ENCODE data around the gene SLIT3. TPM values are rescaled to one million over a fixed set of nuclear protein-coding genes. Genes with fewer than 3 reads are reported as not detected.

The SLIT3 gene
- total and polyA plus RNA-seq, 4 donors: 4.6 to 48.5 (median 19.8) TPM

GRCh38 chr5:168836603-168837231 lies 464.2 kb downstream of the SLIT3 start:
- ATAC-seq (ENCODE audit: insufficient read depth, low FRiP score) (no peak), DNase-seq (no peak)
- Histone ChIP-seq H3K4me3 (no peak overlapping the region), H3K9ac (ENCODE audit: insufficient read depth in 1 of 2, low read length in 2 of 2) (no peak overlapping the region), H3K9me3 (ENCODE audit: control insufficient read depth in 4 of 4, insufficient read depth in 3 of 4, low read length in 3 of 4) (no peaks in the 10 kb centered on the region), H3K27me3 (ENCODE audit: control insufficient read depth in 3 of 3, insufficient read depth in 3 of 3, low read length in 2 of 3) (peaks cover 0 to 45% (median 8%) of the 10 kb centered on the region in 3 donors), H3K4me1 (ENCODE audit: control insufficient read depth in 5 of 5, insufficient read depth in 5 of 5, low read length in 5 of 5) (no peaks in the 10 kb centered on the region), H3K36me3 (ENCODE audit: control insufficient read depth in 4 of 4, insufficient read depth in 4 of 4, low read length in 4 of 4) (no peaks in the 10 kb centered on the region), H3K27ac (ENCODE audit: low read depth in 1 of 2, low read length in 1 of 2) (no peak overlapping the region)
- WGBS, 2 donors: 63 to 75% methylated on average over 7 of the region's 7 CpGs
- no peak for TF ChIP-seq CTCF (IDR thresholded peaks at IDR 0.05; ENCODE audit: control extremely low read depth, extremely low read depth)

- H3K27me3 ChIP-seq (ENCODE audit: control insufficient read depth in 3 of 3, insufficient read depth in 3 of 3, low read length in 2 of 3): peaks cover 0 to 57% (median 3%) of the 10 kb centered on the region in 3 donors
- WGBS, 2 donors: 55 to 76% methylated on average over 4 of the region's 4 CpGs
- no peaks in the 10 kb centered on the region for H3K36me3 ChIP-seq (ENCODE audit: control insufficient read depth in 4 of 4, insufficient read depth in 4 of 4, low read length in 4 of 4)
- no peak for TF ChIP-seq CTCF (IDR thresholded peaks at IDR 0.05; ENCODE audit: control extremely low read depth, extremely low read depth)
- H3K4me3 ChIP-seq: no peak overlapping the region
- H3K27ac ChIP-seq (ENCODE audit: low read depth in 1 of 2, low read length in 1 of 2): no peak overlapping the region
- H3K9me3 ChIP-seq (ENCODE audit: control insufficient read depth in 4 of 4, insufficient read depth in 3 of 4, low read length in 3 of 4): no peaks in the 10 kb centered on the region
- no peak for DNase-seq
- no peak overlapping the region for H3K9ac ChIP-seq (ENCODE audit: insufficient read depth in 1 of 2, low read length in 2 of 2)
- peaks cover 0 to 2% (median 0%) of the 10 kb centered on the region in 5 donors for H3K4me1 ChIP-seq (ENCODE audit: control insufficient read depth in 5 of 5, insufficient read depth in 5 of 5, low read length in 5 of 5)
- no peak for ATAC-seq (ENCODE audit: insufficient read depth, low FRiP score)
Measured at GRCh38 chr5:168833936-168834335, 467.0 kb downstream of the SLIT3 start.

GRCh38 chr5:168833383-168833782 lies 467.6 kb downstream of the SLIT3 start:
- Histone ChIP-seq H3K9me3 (ENCODE audit: control insufficient read depth in 4 of 4, insufficient read depth in 3 of 4, low read length in 3 of 4) (no peaks in the 10 kb centered on the region), H3K36me3 (ENCODE audit: control insufficient read depth in 4 of 4, insufficient read depth in 4 of 4, low read length in 4 of 4) (no peaks in the 10 kb centered on the region), H3K27me3 (ENCODE audit: control insufficient read depth in 3 of 3, insufficient read depth in 3 of 3, low read length in 2 of 3) (peaks cover 0 to 60% (median 3%) of the 10 kb centered on the region in 3 donors), H3K27ac (ENCODE audit: low read depth in 1 of 2, low read length in 1 of 2) (no peak overlapping the region), H3K4me1 (ENCODE audit: control insufficient read depth in 5 of 5, insufficient read depth in 5 of 5, low read length in 5 of 5) (peaks cover 0 to 2% (median 0%) of the 10 kb centered on the region in 5 donors), H3K9ac (ENCODE audit: insufficient read depth in 1 of 2, low read length in 2 of 2) (no peak overlapping the region), H3K4me3 (no peak overlapping the region)
- ATAC-seq (ENCODE audit: insufficient read depth, low FRiP score) (no peak), DNase-seq (no peak)
- 29 to 36% methylated on average over 3 of the region's 3 CpGs for WGBS, 2 donors
- no peak for TF ChIP-seq CTCF (IDR thresholded peaks at IDR 0.05; ENCODE audit: control extremely low read depth, extremely low read depth)

GRCh38 chr5:168832308-168832707 lies 468.6 kb downstream of the SLIT3 start:
- 86 to 94% methylated on average over 6 of the region's 6 CpGs for WGBS, 2 donors
- no peak overlapping the region for H3K27ac ChIP-seq (ENCODE audit: low read depth in 1 of 2, low read length in 1 of 2)
- no peaks in the 10 kb centered on the region for H3K9me3 ChIP-seq (ENCODE audit: control insufficient read depth in 4 of 4, insufficient read depth in 3 of 4, low read length in 3 of 4)
- no peak overlapping the region for H3K4me3 ChIP-seq
- no peak for TF ChIP-seq CTCF (IDR thresholded peaks at IDR 0.05; ENCODE audit: control extremely low read depth, extremely low read depth)
- no peak overlapping the region for H3K9ac ChIP-seq (ENCODE audit: insufficient read depth in 1 of 2, low read length in 2 of 2)
- no peak for DNase-seq
- H3K4me1 ChIP-seq (ENCODE audit: control insufficient read depth in 5 of 5, insufficient read depth in 5 of 5, low read length in 5 of 5): peaks cover 0 to 2% (median 0%) of the 10 kb centered on the region in 5 donors
- H3K27me3 ChIP-seq (ENCODE audit: control insufficient read depth in 3 of 3, insufficient read depth in 3 of 3, low read length in 2 of 3): peaks cover 0 to 57% (median 3%) of the 10 kb centered on the region in 3 donors
- no peaks in the 10 kb centered on the region for H3K36me3 ChIP-seq (ENCODE audit: control insufficient read depth in 4 of 4, insufficient read depth in 4 of 4, low read length in 4 of 4)
- ATAC-seq (ENCODE audit: insufficient read depth, low FRiP score): no peak
